Daoy (cell line): ENCODE results near the gene ESYT3. TPM values are rescaled to one million over a fixed set of nuclear protein-coding genes. Genes with fewer than 3 reads are reported as not detected.
"Not testable (repeated sequence)": the region's sequence is repeated elsewhere in the genome, so short reads cannot be mapped to it uniquely, and the experiment has no call there.

Experiments used
- DNase-seq: peaks from one replicate; pipeline ENCODE4 v3.0.0-alpha.2; 2015; ENCODE audit warnings: low read depth
- total RNA-seq: library from RNA; depleted of rRNA; stranded (reverse); fragments of >200 nt; shearing (Covaris generic); gene quantifications from 2 replicates; pipeline ENCODE4 v1.2.3, GENCODE V29; 2014; rRNA removed

Gene ESYT3
- total RNA-seq, 1 experiment from 2014 or later = 0.34 TPM

DNA sequence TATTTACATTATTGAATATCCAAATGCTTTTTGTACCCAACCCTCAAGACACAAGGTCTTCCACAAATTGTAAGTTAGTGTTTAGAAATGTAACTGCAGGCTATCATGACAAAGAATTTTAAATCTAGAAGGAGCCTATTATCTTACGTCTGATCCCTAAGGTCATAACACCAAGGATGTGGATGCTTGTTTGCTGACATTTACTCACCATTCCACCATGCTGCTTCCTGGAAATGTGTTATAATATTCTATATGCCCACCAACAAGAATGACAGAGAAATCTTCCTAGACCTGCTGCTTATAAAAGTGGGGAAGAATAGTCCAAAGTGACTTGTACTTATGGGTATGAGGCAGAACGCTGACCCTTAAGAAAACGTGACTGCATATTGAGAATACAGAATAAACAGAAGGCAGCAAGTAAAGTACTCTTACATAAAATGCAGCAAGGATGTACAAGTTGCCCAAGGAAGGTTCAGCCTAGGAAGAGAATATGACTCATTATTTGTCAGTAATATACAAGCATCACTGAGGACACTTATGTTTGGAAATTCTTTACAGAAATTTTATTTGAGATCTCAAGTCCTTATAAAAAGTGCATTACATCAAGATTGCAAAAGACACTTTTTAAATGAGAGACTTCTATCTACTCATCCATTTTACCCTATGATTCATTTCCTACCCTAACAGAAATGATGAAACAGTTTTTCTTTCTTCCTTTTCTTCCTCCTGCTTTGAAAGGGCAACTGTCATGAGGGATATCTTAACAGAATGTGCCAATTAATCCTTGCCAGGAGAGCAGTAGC lies 59.6 kb downstream of the ESYT3 start:
- no peak for DNase-seq

DNA sequence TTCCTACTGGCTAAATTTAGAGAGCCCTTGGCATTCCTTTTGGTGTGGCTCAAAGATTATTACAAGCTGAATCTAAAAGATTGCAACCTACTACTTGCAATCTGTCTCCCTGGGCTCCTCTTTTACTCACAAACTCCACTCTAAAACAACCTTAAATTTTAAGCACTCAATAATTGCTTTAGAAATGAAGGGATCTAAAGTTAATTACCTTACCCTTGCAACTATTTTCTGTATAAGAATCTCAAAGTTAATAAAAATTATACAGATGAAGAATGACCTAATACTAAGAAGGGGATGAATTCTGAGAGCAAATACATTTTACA lies 60.2 kb downstream of the ESYT3 start:
- no peak for DNase-seq

- not testable (repeated sequence) for DNase-seq
Measured at GRCh38 chr3:138495638-138496037, 61.2 kb downstream of the ESYT3 start.

DNA sequence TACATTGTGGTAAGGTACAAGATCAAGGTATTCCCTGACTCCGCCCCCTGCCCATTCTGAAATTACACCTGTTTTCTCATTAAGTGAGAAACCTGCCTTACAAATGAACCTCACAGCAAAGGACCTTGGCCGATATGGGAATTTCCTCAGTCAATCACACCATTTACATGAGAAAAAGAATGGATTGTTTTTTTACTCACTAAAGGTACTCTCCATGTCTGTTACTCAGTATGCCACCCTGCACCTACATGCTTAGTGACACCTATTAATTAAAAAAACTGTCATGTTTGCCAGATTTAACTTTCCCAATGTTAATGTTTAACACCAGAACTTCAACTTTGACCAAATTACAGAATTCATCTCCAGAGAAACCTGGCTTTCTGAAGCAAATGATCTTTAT lies 62.0 kb downstream of the ESYT3 start:
- no peak for DNase-seq

DNA sequence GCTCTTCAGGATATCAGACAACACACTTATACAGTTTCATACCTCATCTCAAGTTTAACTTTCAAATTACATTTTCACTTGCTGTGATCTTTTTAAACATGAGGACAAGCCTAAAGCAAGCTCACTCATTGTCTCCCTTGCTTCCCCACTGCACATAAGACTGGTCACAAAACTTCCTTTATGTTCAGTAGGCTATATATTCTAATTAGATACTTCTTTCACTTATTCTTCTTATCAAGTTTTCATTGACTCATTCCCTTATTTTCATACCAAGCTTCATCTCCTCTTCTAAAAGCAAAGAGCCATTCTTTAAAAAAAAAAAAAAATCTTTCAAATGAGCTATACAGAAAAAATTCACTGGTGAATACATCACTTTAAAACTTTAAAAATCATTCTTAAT lies 62.6 kb downstream of the ESYT3 start:
- DNase-seq = no peak

GRCh38 chr3:138497851-138498250 lies 63.4 kb downstream of the ESYT3 start:
- DNase-seq = no peak

DNA sequence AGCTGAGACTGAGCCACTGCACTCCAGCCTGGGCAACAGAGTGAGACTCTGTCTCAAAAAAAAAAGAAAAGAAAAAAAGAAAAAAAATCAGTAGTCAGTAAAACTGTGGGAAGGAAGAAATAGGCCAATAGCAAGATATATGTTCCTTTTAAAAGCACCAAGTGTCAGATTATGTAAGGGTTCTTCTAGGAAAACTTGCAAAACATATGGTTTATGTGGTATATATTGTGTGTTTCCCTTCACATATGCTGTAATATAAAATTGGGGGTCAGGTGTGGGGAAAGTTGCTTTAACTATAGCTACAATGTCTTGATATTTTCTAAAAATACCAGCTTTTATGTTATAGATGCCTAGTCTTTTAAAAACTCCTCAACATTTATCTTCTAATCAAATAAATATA lies 64.6 kb downstream of the ESYT3 start:
- no peak for DNase-seq

DNA sequence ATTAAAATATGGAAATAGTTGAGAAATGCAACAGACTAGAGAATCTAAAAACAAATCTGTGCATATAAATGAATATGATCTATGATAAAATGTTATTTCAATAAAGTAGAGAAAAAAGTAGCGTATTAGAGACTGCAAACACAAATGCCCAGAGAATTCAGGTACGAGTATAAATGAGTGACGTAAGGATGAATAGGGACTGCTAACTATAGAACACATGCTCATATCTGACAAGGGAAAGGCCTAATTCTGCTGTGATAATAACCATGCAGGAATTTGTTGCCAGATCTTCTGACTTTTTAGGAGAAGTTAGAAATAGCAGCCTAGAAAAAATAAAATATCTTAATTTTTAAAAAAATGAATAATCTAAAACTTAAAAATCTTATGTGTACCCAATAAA lies 73.1 kb downstream of the ESYT3 start:
- DNase-seq = no peak

DNA sequence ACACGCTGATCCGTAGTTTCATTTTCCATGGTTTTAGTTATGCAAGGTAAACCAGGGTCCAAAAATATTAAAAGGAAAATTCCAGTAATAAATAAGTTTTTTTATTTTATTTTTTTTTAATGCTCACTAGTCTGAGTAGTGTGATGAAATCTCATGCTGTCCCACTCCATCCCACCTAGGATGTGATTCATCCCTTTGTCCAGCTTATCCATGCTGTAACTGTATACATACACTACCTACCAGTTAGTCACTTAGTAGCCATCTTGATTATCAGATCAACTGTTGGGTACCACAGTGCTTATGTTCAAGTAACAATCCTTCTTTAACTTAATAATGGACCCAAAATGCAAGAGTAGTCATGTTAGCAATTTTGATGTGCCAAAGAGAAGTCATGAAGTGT lies 75.2 kb downstream of the ESYT3 start:
- DNase-seq = no peak

DNA sequence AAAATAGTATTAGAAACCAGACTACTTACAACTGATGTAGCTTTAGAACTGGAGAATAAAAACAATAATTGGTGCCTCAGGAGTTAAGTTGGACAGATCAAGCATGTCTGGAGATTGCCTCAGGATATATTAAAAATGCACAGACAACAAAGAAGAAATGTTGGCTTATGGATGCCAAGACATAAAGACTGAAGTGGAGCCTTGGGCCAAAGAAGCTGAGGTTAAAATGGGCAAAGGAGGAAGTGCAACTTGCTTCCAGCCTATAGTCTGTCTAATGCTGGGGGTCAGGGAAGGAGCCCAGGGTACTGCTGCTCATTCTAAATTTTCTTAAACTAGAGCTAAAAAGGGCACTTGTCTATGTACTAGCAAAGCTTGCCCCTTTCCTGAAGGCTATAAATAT lies 77.5 kb downstream of the ESYT3 start:
- no peak for DNase-seq

DNA sequence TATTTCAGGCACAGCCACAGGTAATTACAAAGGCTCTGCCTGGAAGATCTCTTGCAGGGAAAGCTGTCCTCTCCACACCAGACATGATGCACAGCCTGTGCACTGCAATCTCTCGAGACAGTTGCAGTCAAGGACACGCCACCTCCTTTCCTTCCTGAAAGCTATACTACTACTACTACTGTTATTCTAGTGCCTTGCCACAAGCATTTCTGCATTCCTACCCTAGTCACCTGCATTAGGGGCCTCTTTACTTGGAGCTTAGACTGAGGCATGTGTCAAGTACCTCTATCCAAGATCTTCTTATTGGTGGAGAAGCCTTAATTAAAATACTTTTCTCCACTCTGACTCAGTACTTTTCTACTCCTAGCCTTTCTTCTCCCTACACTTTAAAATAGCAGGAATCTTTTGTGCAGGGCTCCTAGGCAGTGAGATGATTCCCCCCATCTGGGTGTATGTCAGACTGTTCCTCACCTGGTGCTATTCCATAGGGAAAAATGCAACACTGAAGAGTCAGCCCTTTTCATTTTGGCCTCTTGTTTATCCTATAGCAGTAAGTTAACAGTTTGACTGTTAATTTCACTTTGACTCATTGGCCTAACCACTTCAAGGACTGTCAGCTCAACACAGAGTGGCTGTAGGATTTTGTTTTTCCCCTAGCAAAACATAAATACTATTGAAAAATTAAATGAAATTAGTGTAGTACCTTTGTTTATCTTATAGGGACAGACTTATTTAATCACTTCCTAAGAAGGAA lies 78.9 kb downstream of the ESYT3 start:
- DNase-seq = no peak

GRCh38 chr3:138521445-138521844 lies 87.0 kb downstream of the ESYT3 start:
- DNase-seq = not testable (repeated sequence)

Other genes with a start within 250 kb of the ESYT3 start
- gene ARMC8, start 247.3 kb upstream of the ESYT3 start, total RNA-seq = 54.8 and 56.3 TPM in 2 replicates
- not detected in 2 replicates for gene NME9, start 104.8 kb upstream of the ESYT3 start, total RNA-seq
- 12.3 and 14.8 TPM in 2 replicates for gene MRAS, start 86.0 kb upstream of the ESYT3 start, total RNA-seq
- 33.4 and 42.9 TPM in 2 replicates for gene CEP70, start 159.6 kb downstream of the ESYT3 start, total RNA-seq
- gene FAIM, start 174.2 kb downstream of the ESYT3 start, total RNA-seq = 21.6 and 28.7 TPM in 2 replicates